GM18517 (cell line): ENCODE results near the gene MYH4.

Source experiments
- ATAC-seq: cut with Tn5 transposase; IDR thresholded peaks from one replicate; pipeline ENCODE4 v1.9.1; 2021; ENCODE audit warnings: mild to moderate bottlenecking, moderate library complexity; ENCODE audit not compliant: unreplicated experiment

Gene MYH4

GRCh38 chr17:10421900-10422542 is 47.3 kb downstream of the MYH4 start, which contains the start of gene MYH8:
Gene MYH8 (minus strand): TSS chr17:10421950. CDS start chr17:10420227, 1,723 bp downstream.
- no peak for ATAC-seq

DNA sequence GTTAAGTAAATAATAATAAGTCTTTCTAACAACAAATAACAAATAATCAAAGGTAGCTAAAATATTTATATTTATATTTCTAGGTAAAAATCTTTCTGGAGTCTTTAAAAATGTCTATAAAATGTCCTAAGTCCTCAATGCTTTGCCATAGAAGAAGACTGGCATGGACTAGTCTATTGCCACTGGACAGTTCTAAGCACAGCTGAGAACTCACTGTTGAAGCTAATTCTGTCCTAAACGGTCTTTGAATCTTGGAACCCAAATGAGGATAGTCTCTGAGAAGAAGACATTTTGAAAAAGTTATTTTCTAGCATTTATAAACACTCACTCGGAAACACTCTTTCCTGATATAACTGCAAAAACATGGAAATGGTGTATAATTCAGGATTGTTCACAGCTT is 48.1 kb downstream of the MYH4 start:
- no peak for ATAC-seq

GRCh38 chr17:10420811-10421210 is 48.5 kb downstream of the MYH4 start:
- no peak for ATAC-seq

DNA sequence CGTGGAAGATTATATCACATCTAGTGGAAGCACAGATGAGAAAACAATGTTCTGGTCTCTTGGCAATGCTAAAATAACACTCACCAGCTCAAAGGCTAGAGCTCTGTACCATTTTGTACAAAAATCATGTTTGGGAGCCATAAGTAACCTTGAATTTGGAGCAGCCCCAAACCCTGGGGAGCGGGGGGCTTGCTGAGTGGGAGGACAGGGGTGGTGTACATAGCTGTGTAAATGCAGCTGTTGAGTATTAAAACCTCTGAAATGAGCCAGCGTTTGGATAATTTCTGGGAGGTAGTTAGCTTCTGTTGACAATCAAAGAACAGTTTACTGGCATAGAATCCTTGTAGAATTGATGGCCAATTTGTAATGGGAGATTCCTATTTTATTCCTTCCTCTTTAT is 51.9 kb downstream of the MYH4 start:
- ATAC-seq, result no peak

- ATAC-seq, result no peak
These were observed 54.2 kb downstream of the MYH4 start for GRCh38 chr17:10415161-10415560.

- no peak for ATAC-seq
These were observed 65.8 kb downstream of the MYH4 start for GRCh38 chr17:10403589-10403988.

DNA sequence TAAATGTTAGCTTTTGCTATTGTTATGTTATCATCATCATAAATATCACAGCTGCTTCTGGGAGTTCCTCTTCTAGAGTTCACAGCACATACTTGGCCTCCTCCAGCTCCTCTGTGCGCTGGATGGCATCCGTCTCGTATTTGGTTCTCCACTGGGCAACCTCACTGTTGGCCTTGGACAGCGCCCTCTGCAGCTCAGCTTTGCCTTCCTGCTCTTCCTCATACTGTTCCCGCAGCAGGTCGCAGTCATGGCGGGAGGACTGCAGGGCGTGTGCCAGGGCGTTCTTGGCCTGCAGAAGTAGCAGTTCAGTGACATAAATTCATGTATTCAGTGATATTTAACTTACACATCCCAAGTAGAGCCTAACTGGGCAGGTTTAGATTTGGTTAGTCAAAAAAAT is 71.0 kb downstream of the MYH4 start:
- no peak for ATAC-seq

GRCh38 chr17:10396524-10397163 is 72.7 kb downstream of the MYH4 start:
- no peak for ATAC-seq

DNA sequence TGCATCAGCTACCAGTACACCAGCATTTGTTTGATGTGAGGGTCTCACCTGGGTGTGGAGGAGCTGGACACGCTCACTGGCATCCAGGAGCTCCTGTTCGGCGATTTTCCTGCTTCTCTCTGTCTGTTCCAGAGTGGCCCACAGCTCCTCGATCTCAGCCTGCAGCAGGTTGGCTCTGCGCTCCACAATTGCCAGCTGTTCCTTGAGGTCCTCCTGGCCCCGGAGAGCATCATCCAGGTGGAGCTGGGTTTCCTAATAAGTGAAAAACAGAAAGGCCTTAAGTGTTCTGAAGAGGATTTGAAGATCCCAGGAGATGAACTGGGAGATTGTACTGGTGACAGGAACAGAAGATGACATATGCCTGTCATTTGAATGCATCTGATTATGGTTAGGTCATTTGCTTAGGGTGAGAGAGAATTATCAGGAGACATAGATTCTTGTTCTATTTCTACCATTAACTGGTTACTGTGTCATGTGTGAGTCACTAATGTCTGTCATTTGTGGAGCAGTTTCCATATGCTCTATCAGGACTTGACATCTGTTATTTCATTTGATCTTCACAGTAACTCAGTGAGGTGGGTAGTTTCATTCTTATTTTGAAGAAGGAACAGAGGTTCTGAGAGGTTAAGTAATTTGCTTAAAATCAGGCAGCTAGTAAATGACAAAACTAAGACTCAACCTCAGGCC is 75.0 kb downstream of the MYH4 start:
- no peak for ATAC-seq
